Measurements from ENCODE around the gene RNU6-8. TPM values are rescaled to one million over a fixed set of nuclear protein-coding genes. Genes with fewer than 3 reads are reported as not detected.
A peak's percentile ranks its signal among the peaks of the same experiment; 100 is the strongest.

The RNU6-8 gene
- total RNA-seq, 1 experiment from 2014 or later = not detected

- Histone ChIP-seq H4K20me1 (ENCODE audit: control insufficient read depth, insufficient read depth, insufficient read length) (no peaks in the 10 kb centered on the region), H2AK5ac (ENCODE audit: insufficient read length, low read length) (no peak overlapping the region), H3T11ph (ENCODE audit: low read length) (no peak overlapping the region), H3K56ac (ENCODE audit: insufficient read length, low read depth, low read length) (no peak overlapping the region), H3K18ac (ENCODE audit: insufficient read length, low read depth, low read length) (no peak overlapping the region), H3K4me2 (ENCODE audit: insufficient read depth, insufficient read length, low read length) (peak overlapping the region; percentile 98), H3K9ac (ENCODE audit: extremely low read depth, insufficient read length, low read length) (no peak overlapping the region), H2BK120ac (ENCODE audit: low read depth, low read length, poor library complexity, severe bottlenecking) (no peak overlapping the region), H3K27me3 (ENCODE audit: insufficient read depth, low read length) (no peaks in the 10 kb centered on the region), H2BK20ac (ENCODE audit: low read depth, low read length, poor library complexity, severe bottlenecking) (no peak overlapping the region), H3K23ac (ENCODE audit: insufficient read length, low read depth, low read length) (no peak overlapping the region), H2BK5ac (ENCODE audit: insufficient read length, low read length) (no peak overlapping the region), H2BK12ac (ENCODE audit: insufficient read length, low read depth, low read length) (no peak overlapping the region), H3K27ac (ENCODE audit: insufficient read length, low read depth, low read length) (no peak overlapping the region), H2BK15ac (ENCODE audit: low read depth, low read length) (no peak overlapping the region), H3K9me3 (ENCODE audit: control insufficient read depth, low read depth, low read length) (no peaks in the 10 kb centered on the region), H4K91ac (ENCODE audit: insufficient read length, low read depth, low read length) (no peak overlapping the region), H3K4ac (ENCODE audit: low read depth, low read length) (no peak overlapping the region), H3K14ac (ENCODE audit: insufficient read depth, low read length) (no peak overlapping the region), H2AFZ (ENCODE audit: low read length) (peak overlapping the region; percentile 41), H4K5ac (ENCODE audit: insufficient read length, low read depth, low read length) (no peak overlapping the region), H4K8ac (replicated peaks; ENCODE audit: insufficient read length, low read depth, low read length) (no peak overlapping the region), H3K23me2 (ENCODE audit: insufficient read length, low read depth, low read length, poor library complexity, severe bottlenecking) (peaks cover 15% of the 10 kb centered on the region), H3K4me1 (ENCODE audit: insufficient read depth, low read length) (no peaks in the 10 kb centered on the region), H3K79me1 (ENCODE audit: insufficient read depth, low read depth, low read length, poor library complexity, severe bottlenecking) (no peaks in the 10 kb centered on the region), H3K79me2 (ENCODE audit: insufficient read depth, low read length) (no peaks in the 10 kb centered on the region)
- peaks cover 27 to 29% of the 10 kb centered on the region in 2 experiments for H3K4me1 Mint-ChIP-seq
- no peak overlapping the region; a peak in 1 of 7 replicates for H3K27ac Mint-ChIP-seq
- peak overlapping the region; percentile 76 to 97 for H3K4me3 Mint-ChIP-seq
- DNase-seq = no peak
- TF ChIP-seq, protein P1, sequence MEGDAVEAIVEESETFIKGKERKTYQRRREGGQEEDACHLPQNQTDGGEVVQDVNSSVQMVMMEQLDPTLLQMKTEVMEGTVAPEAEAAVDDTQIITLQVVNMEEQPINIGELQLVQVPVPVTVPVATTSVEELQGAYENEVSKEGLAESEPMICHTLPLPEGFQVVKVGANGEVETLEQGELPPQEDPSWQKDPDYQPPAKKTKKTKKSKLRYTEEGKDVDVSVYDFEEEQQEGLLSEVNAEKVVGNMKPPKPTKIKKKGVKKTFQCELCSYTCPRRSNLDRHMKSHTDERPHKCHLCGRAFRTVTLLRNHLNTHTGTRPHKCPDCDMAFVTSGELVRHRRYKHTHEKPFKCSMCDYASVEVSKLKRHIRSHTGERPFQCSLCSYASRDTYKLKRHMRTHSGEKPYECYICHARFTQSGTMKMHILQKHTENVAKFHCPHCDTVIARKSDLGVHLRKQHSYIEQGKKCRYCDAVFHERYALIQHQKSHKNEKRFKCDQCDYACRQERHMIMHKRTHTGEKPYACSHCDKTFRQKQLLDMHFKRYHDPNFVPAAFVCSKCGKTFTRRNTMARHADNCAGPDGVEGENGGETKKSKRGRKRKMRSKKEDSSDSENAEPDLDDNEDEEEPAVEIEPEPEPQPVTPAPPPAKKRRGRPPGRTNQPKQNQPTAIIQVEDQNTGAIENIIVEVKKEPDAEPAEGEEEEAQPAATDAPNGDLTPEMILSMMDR (conservative IDR thresholded peaks at IDR 0.05) = no peak
- no CpG with 5 or more reads among the region's 8 CpGs for WGBS (ENCODE audit: extremely low coverage, insufficient read length, low lambda C conversion rate)
- H3K9me3 Mint-ChIP-seq = no peaks in the 10 kb centered on the region; a peak in 1 of 5 replicates
- H3K36me3 Mint-ChIP-seq (ENCODE audit: insufficient read depth in 1 of 3, low read depth in 3 of 3) = no peaks in the 10 kb centered on the region
- peaks cover 10% of the 10 kb centered on the region for H3K27me3 Mint-ChIP-seq (ENCODE audit: low read depth)
Measured at GRCh38 chr14:32202491-32202997, 525 bp downstream of the RNU6-8 start.

Data from H9 (cell line).